ENCODE data around the gene CEP112.

CEP112 gene

DNA sequence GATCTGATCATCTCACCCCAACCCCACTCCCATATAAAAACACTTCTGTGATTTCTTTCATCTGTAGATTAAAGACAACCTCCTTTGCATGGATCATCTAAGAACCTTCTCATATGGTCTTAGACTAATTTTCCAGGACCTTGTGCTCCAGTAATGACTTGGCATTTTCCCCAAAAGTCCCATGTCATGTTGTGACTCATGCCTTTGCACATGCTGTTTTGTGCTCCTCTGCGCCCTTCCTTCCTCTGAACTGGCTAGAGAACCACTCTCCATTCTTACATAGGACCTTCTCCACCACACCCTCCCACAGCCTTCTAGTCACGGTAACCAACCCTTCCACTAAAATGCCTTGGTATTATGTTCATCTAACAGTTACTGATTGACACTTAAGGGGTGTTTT, 531.0 kb downstream of the CEP112 start:
- H3K4me3 ChIP-seq (ENCODE audit: low read depth, low read length), result no peak overlapping the region
- no peak for TF ChIP-seq CTCF (IDR thresholded peaks at IDR 0.05; ENCODE audit: control insufficient read depth, extremely low read depth, insufficient read depth)
- DNase-seq (ENCODE audit: low read depth), result no peak

DNA sequence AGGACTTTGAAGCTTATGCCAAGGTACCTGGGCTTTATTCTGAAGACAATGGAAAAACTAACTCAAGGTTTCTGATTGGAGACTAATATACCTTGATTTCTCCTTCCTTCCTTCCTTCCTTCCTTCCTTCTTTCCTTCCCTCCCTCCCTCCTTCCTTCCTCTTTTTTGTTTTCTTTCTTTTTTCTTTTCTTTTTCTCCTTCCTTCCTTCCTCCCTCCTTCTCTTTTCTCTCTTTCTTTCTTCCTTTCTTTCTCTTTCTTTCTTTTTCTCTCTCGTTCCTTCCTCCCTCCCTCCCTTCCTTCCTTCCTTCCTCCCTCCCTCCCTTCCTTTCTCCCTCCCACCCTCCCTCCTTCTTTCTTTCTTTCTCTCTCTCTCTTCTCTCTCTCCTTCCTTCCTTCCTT, 531.9 kb downstream of the CEP112 start:
- no peak overlapping the region for H3K4me3 ChIP-seq (ENCODE audit: low read depth, low read length)
- no peak for DNase-seq (ENCODE audit: low read depth)
- no peak for TF ChIP-seq CTCF (IDR thresholded peaks at IDR 0.05; ENCODE audit: control insufficient read depth, extremely low read depth, insufficient read depth)

GRCh38 chr17:65659512-65659911, 532.4 kb downstream of the CEP112 start:
- no peak overlapping the region for H3K4me3 ChIP-seq (ENCODE audit: low read depth, low read length)
- TF ChIP-seq CTCF (IDR thresholded peaks at IDR 0.05; ENCODE audit: control insufficient read depth, extremely low read depth, insufficient read depth), result no peak
- DNase-seq (ENCODE audit: low read depth), result no peak

GRCh38 chr17:65657251-65657828, 534.6 kb downstream of the CEP112 start:
- no peak for DNase-seq (ENCODE audit: low read depth)
- no peak for TF ChIP-seq CTCF (IDR thresholded peaks at IDR 0.05; ENCODE audit: control insufficient read depth, extremely low read depth, insufficient read depth)
- H3K4me3 ChIP-seq (ENCODE audit: low read depth, low read length), result no peak overlapping the region

- H3K4me3 ChIP-seq (ENCODE audit: low read depth, low read length), result no peak overlapping the region
- TF ChIP-seq CTCF (IDR thresholded peaks at IDR 0.05; ENCODE audit: control insufficient read depth, extremely low read depth, insufficient read depth), result no peak
- DNase-seq (ENCODE audit: low read depth), result no peak
Observed at GRCh38 chr17:65656390-65657250, 535.3 kb downstream of the CEP112 start.

DNA sequence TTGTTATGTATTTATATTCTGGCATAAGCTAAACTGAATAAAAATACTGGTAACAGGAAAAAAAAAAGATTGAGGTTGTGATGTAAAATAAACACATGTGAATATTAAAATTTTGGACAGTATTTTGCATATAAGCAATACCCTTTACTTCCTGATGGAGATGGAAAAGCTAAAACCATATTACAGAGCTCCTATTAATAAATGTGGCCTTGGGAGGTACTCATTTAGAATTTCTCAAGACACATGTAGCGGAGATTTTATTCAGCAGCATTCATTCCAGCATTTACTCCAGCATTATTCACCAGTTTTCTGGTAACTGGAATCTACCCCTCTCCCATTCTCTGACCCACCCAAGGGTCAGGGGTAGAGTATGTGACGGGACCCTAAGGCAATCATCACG, 536.2 kb downstream of the CEP112 start:
- no peak for TF ChIP-seq CTCF (IDR thresholded peaks at IDR 0.05; ENCODE audit: control insufficient read depth, extremely low read depth, insufficient read depth)
- no peak overlapping the region for H3K4me3 ChIP-seq (ENCODE audit: low read depth, low read length)
- DNase-seq (ENCODE audit: low read depth), result no peak
